Mononuclear cell (primary cell): ENCODE measurements around the gene CFAP299. TPM values are rescaled to one million over a fixed set of nuclear protein-coding genes. Genes with fewer than 3 reads are reported as not detected.

ENCODE experiments used
- H3K27me3 ChIP-seq: 2 replicates; pipeline ENCODE4 v1.6.0; 2011; ENCODE audit warnings: low read length, control low read depth; ENCODE audit not compliant: insufficient read depth
- H3K4me1 ChIP-seq: 2 replicates; pipeline ENCODE4 v1.5.1; 2011; ENCODE audit warnings: mild to moderate bottlenecking, low read length, control low read depth; ENCODE audit not compliant: insufficient read depth
- H3K4me3 ChIP-seq: 2 replicates; pipeline ENCODE4 v1.5.1; 2011; ENCODE audit warnings: mild to moderate bottlenecking, low read length, moderate library complexity
- H3K9me3 ChIP-seq: 2 replicates; pipeline ENCODE4 v1.5.1; 2011; ENCODE audit warnings: low read depth, mild to moderate bottlenecking, control low read depth, low read length
- total RNA-seq: library from RNA; depleted of rRNA; stranded (reverse); fragments of >200 nt; gene quantifications from one replicate; pipeline ENCODE4 v1.2.3, GENCODE V29; 2012

CFAP299 gene
- total RNA-seq, 1 donor, result 0.10 TPM

- Histone ChIP-seq H3K4me3 (no peak overlapping the region), H3K4me1 (no peaks in the 10 kb centered on the region), H3K9me3 (no peaks in the 10 kb centered on the region), H3K27me3 (peaks cover 27% of the 10 kb centered on the region)
Measured at GRCh38 chr4:80361329-80361900, 25.9 kb downstream of the CFAP299 start.

- peaks cover 25% of the 10 kb centered on the region for H3K27me3 ChIP-seq
- no peaks in the 10 kb centered on the region for H3K9me3 ChIP-seq
- H3K4me3 ChIP-seq, result no peak overlapping the region
- no peaks in the 10 kb centered on the region for H3K4me1 ChIP-seq
Measured at GRCh38 chr4:80362578-80363181, 27.1 kb downstream of the CFAP299 start.

- H3K27me3 ChIP-seq, result peaks cover under 1% of the 10 kb centered on the region
- H3K4me3 ChIP-seq, result no peak overlapping the region
- H3K9me3 ChIP-seq, result no peaks in the 10 kb centered on the region
- H3K4me1 ChIP-seq, result no peaks in the 10 kb centered on the region
Measured at GRCh38 chr4:80365928-80366327, 30.4 kb downstream of the CFAP299 start.

- Histone ChIP-seq H3K4me1 (no peaks in the 10 kb centered on the region), H3K27me3 (no peaks in the 10 kb centered on the region), H3K4me3 (no peak overlapping the region), H3K9me3 (no peaks in the 10 kb centered on the region)
Measured at GRCh38 chr4:80367737-80368136, 32.2 kb downstream of the CFAP299 start.

GRCh38 chr4:80370635-80371034, 35.1 kb downstream of the CFAP299 start:
- Histone ChIP-seq H3K9me3 (no peaks in the 10 kb centered on the region), H3K4me3 (no peak overlapping the region), H3K27me3 (no peaks in the 10 kb centered on the region), H3K4me1 (no peaks in the 10 kb centered on the region)

- Histone ChIP-seq H3K4me1 (no peaks in the 10 kb centered on the region), H3K9me3 (no peaks in the 10 kb centered on the region), H3K27me3 (no peaks in the 10 kb centered on the region), H3K4me3 (no peak overlapping the region)
Measured at GRCh38 chr4:80371046-80371445, 35.5 kb downstream of the CFAP299 start.

GRCh38 chr4:80374180-80374579, 38.6 kb downstream of the CFAP299 start:
- Histone ChIP-seq H3K9me3 (no peaks in the 10 kb centered on the region), H3K27me3 (no peaks in the 10 kb centered on the region), H3K4me3 (no peak overlapping the region), H3K4me1 (no peaks in the 10 kb centered on the region)

GRCh38 chr4:80382090-80382832, 46.7 kb downstream of the CFAP299 start:
- Histone ChIP-seq H3K4me3 (no peak overlapping the region), H3K27me3 (no peaks in the 10 kb centered on the region), H3K9me3 (no peaks in the 10 kb centered on the region), H3K4me1 (no peaks in the 10 kb centered on the region)

GRCh38 chr4:80385397-80386280, 50.1 kb downstream of the CFAP299 start:
- no peaks in the 10 kb centered on the region for H3K4me1 ChIP-seq
- H3K4me3 ChIP-seq, result no peak overlapping the region
- no peaks in the 10 kb centered on the region for H3K9me3 ChIP-seq
- no peaks in the 10 kb centered on the region for H3K27me3 ChIP-seq

- Histone ChIP-seq H3K4me1 (no peaks in the 10 kb centered on the region), H3K9me3 (no peaks in the 10 kb centered on the region), H3K27me3 (no peaks in the 10 kb centered on the region), H3K4me3 (no peak overlapping the region)
Measured at GRCh38 chr4:80386281-80386886, 50.9 kb downstream of the CFAP299 start.

- Histone ChIP-seq H3K9me3 (no peaks in the 10 kb centered on the region), H3K4me1 (no peaks in the 10 kb centered on the region), H3K4me3 (no peak overlapping the region), H3K27me3 (no peaks in the 10 kb centered on the region)
Measured at GRCh38 chr4:80387390-80388283, 52.1 kb downstream of the CFAP299 start.

GRCh38 chr4:80388284-80388607, 52.7 kb downstream of the CFAP299 start:
- no peak overlapping the region for H3K4me3 ChIP-seq
- H3K9me3 ChIP-seq, result no peaks in the 10 kb centered on the region
- H3K27me3 ChIP-seq, result no peaks in the 10 kb centered on the region
- no peaks in the 10 kb centered on the region for H3K4me1 ChIP-seq

- Histone ChIP-seq H3K9me3 (no peaks in the 10 kb centered on the region), H3K27me3 (no peaks in the 10 kb centered on the region), H3K4me3 (no peak overlapping the region), H3K4me1 (no peaks in the 10 kb centered on the region)
Measured at GRCh38 chr4:80390178-80390577, 54.6 kb downstream of the CFAP299 start.
